T-cell (primary cell): Measurements from ENCODE around the gene TRIM14. TPM values are rescaled to one million over a fixed set of nuclear protein-coding genes. Genes with fewer than 3 reads are reported as not detected.

ENCODE experiments used
- ATAC-seq, 4 experiments: fragments of 200-7000 bp in 3 of 4; fragments of 150-1000 bp in 1 of 4; cut with Tn5 transposase; replicated peaks in 1 of 4; 1 replicate in 3 of 4; 2 replicates in 1 of 4; pipeline ENCODE4 v1.10.0; 2021; ENCODE audit warnings: moderate library complexity in 3 of 4, mild to moderate bottlenecking in 2 of 4, moderate number of reproducible peaks in 1 of 4
- CTCF ChIA-PET, 2 donors: fragments of 300-600 bp; sonication (Branson Sonifier 250); formaldehyde crosslinking; loops; one replicate each; lab custom pipeline; 2022; ENCODE audit warnings: antibody characterized with exemption in 2 of 2; lab: Charles Lee
- POLR2A ChIA-PET, 2 donors: fragments of 300-600 bp; sonication (Branson Sonifier 250); formaldehyde crosslinking; loops; one replicate each; lab custom pipeline; 2022; ENCODE audit warnings: antibody characterized with exemption in 2 of 2; lab: Charles Lee
- DNase-seq, 35 experiments: peaks; one replicate each; pipeline versions ENCODE4 v3.0.0 to v3.0.0-alpha.2; 2013 to 2023
- H3K27ac ChIP-seq: one replicate; pipeline ENCODE4 v1.5.1; 2013; ENCODE audit warnings: low read length
- H3K27me3 ChIP-seq, 2 experiments: replicated peaks in 1 of 2; 1 replicate in 1 of 2; 2 replicates in 1 of 2; pipeline versions ENCODE4 v1.6.1 to v1.7.0; 2013; ENCODE audit warnings: low read length in 1 of 2, mixed read lengths in 1 of 2; ENCODE audit not compliant: control insufficient read depth in 2 of 2, insufficient read depth in 2 of 2; ENCODE audit errors: extremely low read depth in 1 of 2
- H3K36me3 ChIP-seq, 2 donors: 1 replicate in 1 of 2; 2 replicates in 1 of 2; pipeline versions ENCODE4 v1.6.1 to v1.7.0; 2013; ENCODE audit warnings: low read length in 1 of 2; ENCODE audit not compliant: control insufficient read depth in 2 of 2, insufficient read depth in 1 of 2; ENCODE audit errors: extremely low read depth in 1 of 2
- H3K4me1 ChIP-seq, 2 experiments: 1 replicate in 1 of 2; 2 replicates in 1 of 2; pipeline versions ENCODE4 v1.6.1 to v1.7.0; 2013; ENCODE audit warnings: low read length in 2 of 2, mixed read lengths in 1 of 2; ENCODE audit not compliant: insufficient read depth in 2 of 2, control insufficient read depth in 1 of 2; ENCODE audit errors: extremely low read depth in 1 of 2
- H3K4me3 ChIP-seq, 2 donors: 1 replicate in 1 of 2; 2 replicates in 1 of 2; pipeline versions ENCODE4 v1.5.1 to v1.7.0; 2013; ENCODE audit warnings: mild to moderate bottlenecking in 2 of 2, low read length in 1 of 2, moderate library complexity in 1 of 2; ENCODE audit not compliant: control insufficient read depth in 1 of 2; ENCODE audit errors: extremely low read depth in 1 of 2
- H3K9me3 ChIP-seq: 2 replicates; pipeline ENCODE4 v1.7.0; 2013
- H3K27ac Mint-ChIP-seq, 2 donors: one replicate each; pipeline ENCODE4 v1.8.0; 2020 to 2021; ENCODE audit warnings: mild to moderate bottlenecking in 2 of 2, mixed read lengths in 2 of 2
- H3K27me3 Mint-ChIP-seq, 2 donors: one replicate each; pipeline ENCODE4 v1.8.0; 2021 to 2022; ENCODE audit warnings: mixed read lengths in 2 of 2
- H3K36me3 Mint-ChIP-seq: one replicate; pipeline ENCODE4 v1.8.0; 2021; ENCODE audit warnings: mixed read lengths
- H3K4me1 Mint-ChIP-seq, 3 donors: one replicate each; pipeline ENCODE4 v1.8.0; 2020 to 2022; ENCODE audit warnings: mixed read lengths in 3 of 3, mild to moderate bottlenecking in 1 of 3
- H3K4me3 Mint-ChIP-seq, 3 donors: one replicate each; pipeline ENCODE4 v1.8.0; 2020 to 2022; ENCODE audit warnings: mild to moderate bottlenecking in 3 of 3, mixed read lengths in 3 of 3, moderate library complexity in 3 of 3
- H3K9me3 Mint-ChIP-seq, 3 donors: one replicate each; pipeline ENCODE4 v1.8.0; 2020 to 2022; ENCODE audit warnings: mixed read lengths in 3 of 3
- WGBS: methylation state at CpG from one replicate; pipeline ENCODE4 v1.1.5; 2013; ENCODE audit warnings: missing lambda C conversion rate; ENCODE audit not compliant: insufficient coverage; 5-methylcytosine and 5-hydroxymethylcytosine counted together
- total RNA-seq, 35 experiments: library from RNA in 6 of 35; stranded (reverse) in 6 of 35; fragments of 120-200 nt in 1 of 35; gene quantifications; one replicate each; pipeline versions ENCODE4 v1.2.1 to v1.2.4 and lab custom pipeline; 2013 to 2026

TRIM14 gene
- total RNA-seq, 5 donors from 2014 or later (not counting 1 experiment from before 2014, with no cell fraction given): 75.7 to 98.9 (median 85.3) TPM

DNA sequence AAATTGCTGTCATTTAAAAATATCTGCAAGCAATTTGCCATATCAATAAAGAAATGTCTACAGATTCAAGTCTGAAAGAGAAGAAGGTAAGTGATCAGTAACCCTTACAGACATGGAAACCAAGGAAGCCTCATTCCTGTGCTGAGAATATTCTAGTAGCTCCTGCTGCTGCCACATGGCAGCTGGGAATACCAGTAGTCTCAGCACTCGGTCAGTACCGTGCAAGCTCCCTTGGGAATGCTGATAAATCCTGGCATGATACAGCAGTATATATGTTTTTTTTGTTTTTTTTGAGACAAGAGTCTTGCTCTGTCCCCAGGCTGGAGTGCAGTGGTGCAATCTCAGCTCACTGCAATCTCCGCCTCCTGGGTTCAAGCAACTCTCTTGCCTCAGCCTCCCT is 34.6 kb downstream of the TRIM14 start:
- Histone ChIP-seq H3K27ac (no peak overlapping the region), H3K4me1 (peaks cover 0 to 13% of the 10 kb centered on the region in 2 experiments), H3K9me3 (no peaks in the 10 kb centered on the region), H3K4me3 (no peak overlapping the region), H3K36me3 (peaks cover 3 to 72% of the 10 kb centered on the region in 2 donors), H3K27me3 (no peaks in the 10 kb centered on the region)
- 100% methylated on average over 2 of the region's 3 CpGs for WGBS
- Mint-ChIP-seq H3K36me3 (peaks cover 60% of the 10 kb centered on the region), H3K27me3 (no peaks in the 10 kb centered on the region), H3K4me3 (no peak overlapping the region), H3K9me3 (no peaks in the 10 kb centered on the region), H3K27ac (peak overlapping the region; percentile 57 to 71), H3K4me1 (peaks cover 46 to 59% (median 53%) of the 10 kb centered on the region in 3 donors)
- no peak for DNase-seq
- CTCF ChIA-PET: interaction anchor here in 1 of 2 donors (0.7 kb wide), 1 partner anchor 39 kb away, joined by 6 read pairs; no protein-coding TSS in a partner anchor
- POLR2A ChIA-PET: interaction anchor here (0.5 to 1.3 kb wide), 3 partner anchors 16 to 37 kb away, joined by 3 to 5 read pairs (median 3); no protein-coding TSS in a partner anchor
- no peak for ATAC-seq

DNA sequence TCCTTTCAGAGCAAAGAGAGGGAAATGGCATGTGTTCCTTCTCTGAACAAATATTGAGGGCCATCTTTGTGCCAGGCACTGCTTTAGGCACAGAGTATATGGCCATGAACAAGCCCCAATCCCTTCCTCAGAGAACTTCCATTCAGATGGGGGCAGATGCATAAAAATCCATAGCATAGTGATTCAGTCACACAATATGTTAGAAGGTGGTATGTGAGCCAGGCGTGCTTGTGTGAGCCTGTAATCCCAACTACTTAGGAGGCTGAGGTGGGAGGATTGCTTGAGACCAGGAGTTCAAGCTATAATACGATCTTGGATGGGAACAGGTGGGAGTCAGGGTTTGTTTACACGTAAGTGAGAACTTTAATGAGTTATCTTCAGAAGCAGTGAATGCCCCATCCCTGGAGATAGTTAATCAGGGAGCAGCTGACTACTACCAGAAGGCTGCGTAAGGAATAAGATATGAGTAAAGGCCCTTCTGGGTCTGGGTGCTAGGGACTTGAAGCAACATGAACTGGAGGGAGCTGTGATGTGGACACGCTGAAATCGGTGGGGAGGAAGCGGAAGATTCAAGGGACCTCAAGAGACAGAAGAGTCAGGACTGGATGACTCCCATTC is 35.3 kb downstream of the TRIM14 start:
- Histone ChIP-seq H3K9me3 (no peaks in the 10 kb centered on the region), H3K27me3 (no peaks in the 10 kb centered on the region), H3K27ac (no peak overlapping the region), H3K4me3 (no peak overlapping the region), H3K4me1 (peaks cover 0 to 13% of the 10 kb centered on the region in 2 experiments), H3K36me3 (peaks cover 3 to 70% of the 10 kb centered on the region in 2 donors)
- Mint-ChIP-seq H3K4me3 (no peak overlapping the region), H3K9me3 (no peaks in the 10 kb centered on the region), H3K27me3 (no peaks in the 10 kb centered on the region), H3K4me1 (peaks cover 42 to 57% (median 53%) of the 10 kb centered on the region in 3 donors), H3K36me3 (peaks cover 63% of the 10 kb centered on the region), H3K27ac (peak overlapping the region; percentile 88 to 91)
- WGBS: 91% methylated on average over 3 of the region's 7 CpGs
- POLR2A ChIA-PET: interaction anchor here in 1 of 2 donors (1.3 kb wide), 1 partner anchor 18 kb away, joined by 5 read pairs; no protein-coding TSS in a partner anchor
- ATAC-seq (no peak), DNase-seq (no peak)
- CTCF ChIA-PET: no interaction called here

DNA sequence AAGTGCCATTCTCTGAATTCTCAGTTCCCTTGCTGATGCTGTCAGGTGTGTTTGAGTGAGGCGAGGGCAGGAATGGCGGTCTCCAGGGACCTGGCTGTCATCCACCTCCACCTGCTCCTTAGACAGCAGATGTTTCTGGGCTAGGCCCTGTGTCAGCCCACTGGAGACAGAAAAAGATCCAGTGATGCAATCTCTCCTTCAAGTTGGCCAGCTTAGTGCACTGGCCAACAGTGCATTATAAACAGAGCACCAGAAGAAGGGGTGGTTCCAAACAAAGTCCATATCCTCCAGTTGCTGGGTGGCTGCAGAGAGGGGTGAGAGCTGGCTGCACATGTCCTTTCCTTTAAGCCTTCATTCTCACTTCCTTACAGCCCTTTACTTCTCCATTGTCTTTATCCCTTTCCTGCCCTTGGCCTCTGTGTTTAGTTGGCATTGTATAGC is 35.9 kb downstream of the TRIM14 start:
- Histone ChIP-seq H3K27ac (no peak overlapping the region), H3K36me3 (peaks cover 3 to 70% of the 10 kb centered on the region in 2 donors), H3K4me3 (no peak overlapping the region), H3K4me1 (peaks cover 0 to 13% of the 10 kb centered on the region in 2 experiments), H3K27me3 (no peaks in the 10 kb centered on the region), H3K9me3 (no peaks in the 10 kb centered on the region)
- ChIA-PET CTCF (no interaction called here), POLR2A (no interaction called here)
- 100% methylated on average over 2 of the region's 2 CpGs for WGBS
- Mint-ChIP-seq H3K9me3 (no peaks in the 10 kb centered on the region), H3K27ac (peak overlapping the region; percentile 88 to 91), H3K4me1 (peaks cover 39 to 56% (median 55%) of the 10 kb centered on the region in 3 donors), H3K36me3 (peaks cover 61% of the 10 kb centered on the region), H3K27me3 (no peaks in the 10 kb centered on the region), H3K4me3 (no peak overlapping the region)
- DNase-seq (no peak), ATAC-seq (no peak)

DNA sequence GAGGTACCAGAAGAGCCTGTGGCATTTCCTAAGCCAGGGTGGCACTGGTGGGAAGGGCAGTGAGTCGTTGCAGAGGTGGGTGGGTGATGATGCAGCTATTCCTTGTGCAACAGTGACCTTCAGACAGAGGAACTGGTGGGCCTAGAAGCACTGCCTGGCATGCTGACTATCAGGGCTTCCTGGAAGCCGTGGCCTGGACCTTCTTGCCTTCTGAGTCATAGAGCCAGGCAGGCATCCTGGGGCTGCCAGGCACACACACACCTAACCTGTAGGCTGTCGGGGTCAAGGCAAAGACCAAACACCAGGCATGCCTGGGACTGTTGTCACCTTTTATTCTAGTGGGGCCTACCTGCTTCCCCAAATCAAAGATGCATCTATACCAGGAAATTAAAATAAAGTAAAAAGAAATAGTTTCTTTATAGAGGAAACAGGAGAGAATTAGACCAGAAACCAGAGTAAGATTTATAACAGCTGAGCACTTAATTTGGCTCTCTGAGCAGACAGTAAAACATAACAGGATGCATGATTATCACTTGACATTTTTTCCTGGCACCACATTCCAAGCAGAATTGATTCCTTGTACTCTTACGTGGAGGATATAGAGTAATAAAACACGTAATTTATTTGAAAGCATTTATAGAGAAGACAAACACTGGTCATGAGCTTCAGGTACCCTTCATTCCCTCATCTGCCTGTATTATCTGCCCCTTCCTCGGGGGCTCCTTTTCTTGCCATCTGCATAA is 37.4 kb downstream of the TRIM14 start:
- Mint-ChIP-seq H3K4me3 (no peak overlapping the region), H3K4me1 (peaks cover 42 to 62% (median 59%) of the 10 kb centered on the region in 3 donors), H3K27me3 (no peaks in the 10 kb centered on the region), H3K27ac (peak overlapping the region; percentile 88 to 91), H3K36me3 (peaks cover 63% of the 10 kb centered on the region), H3K9me3 (no peaks in the 10 kb centered on the region)
- ChIA-PET CTCF (no interaction called here), POLR2A (interaction anchor here in 1 of 2 donors (0.6 kb wide), 1 partner anchor 10 kb away, joined by 3 read pairs; no protein-coding TSS in a partner anchor)
- H3K27ac ChIP-seq: peak overlapping the region; percentile 4
- no peak overlapping the region for H3K4me3 ChIP-seq
- H3K9me3 ChIP-seq: no peaks in the 10 kb centered on the region
- H3K4me1 ChIP-seq: peaks cover under 1 to 14% of the 10 kb centered on the region in 2 experiments
- DNase-seq (peak in 1 of 35 experiments; percentile 16), ATAC-seq (peak; percentile 19 to 85 (median 80))
- no peaks in the 10 kb centered on the region for H3K27me3 ChIP-seq
- WGBS: 34% methylated on average over 3 of the region's 6 CpGs
- H3K36me3 ChIP-seq: peaks cover 3 to 69% of the 10 kb centered on the region in 2 donors

DNA sequence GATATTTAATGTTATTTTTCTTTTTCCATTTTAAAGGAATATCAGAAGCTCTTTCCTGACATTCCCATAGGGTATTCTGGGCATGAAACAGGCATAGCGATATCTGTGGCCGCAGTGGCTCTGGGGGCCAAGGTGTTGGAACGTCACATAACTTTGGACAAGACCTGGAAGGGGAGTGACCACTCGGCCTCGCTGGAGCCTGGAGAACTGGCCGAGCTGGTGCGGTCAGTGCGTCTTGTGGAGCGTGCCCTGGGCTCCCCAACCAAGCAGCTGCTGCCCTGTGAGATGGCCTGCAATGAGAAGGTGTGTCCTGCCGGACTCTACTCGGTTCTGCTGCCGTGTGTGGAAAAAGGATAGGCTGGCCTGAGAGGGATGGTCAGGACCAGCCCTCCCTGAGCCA is 38.2 kb downstream of the TRIM14 start:
- 99% methylated on average over 12 of the region's 12 CpGs for WGBS
- DNase-seq (no peak), ATAC-seq (no peak)
- H3K4me1 ChIP-seq: peaks cover 5 to 22% of the 10 kb centered on the region in 2 experiments
- peaks cover 46 to 64% (median 60%) of the 10 kb centered on the region in 3 donors for H3K4me1 Mint-ChIP-seq
- H3K27me3 ChIP-seq: no peaks in the 10 kb centered on the region
- no peak overlapping the region for H3K4me3 Mint-ChIP-seq
- H3K9me3 ChIP-seq: no peaks in the 10 kb centered on the region
- no peaks in the 10 kb centered on the region for H3K9me3 Mint-ChIP-seq
- H3K4me3 ChIP-seq: no peak overlapping the region
- H3K36me3 Mint-ChIP-seq: peaks cover 55% of the 10 kb centered on the region
- ChIA-PET CTCF (interaction anchor here in 1 of 2 donors (0.6 kb wide), 1 partner anchor 43 kb away, joined by 3 read pairs; no protein-coding TSS in a partner anchor), POLR2A (interaction anchor here (0.6 kb wide), 2 partner anchors 11 to 164 kb away, joined by 3 read pairs; no protein-coding TSS in a partner anchor)
- peaks cover 3 to 61% of the 10 kb centered on the region in 2 donors for H3K36me3 ChIP-seq
- no peak overlapping the region for H3K27ac ChIP-seq
- no peaks in the 10 kb centered on the region for H3K27me3 Mint-ChIP-seq
- peak overlapping the region; percentile 88 to 91 for H3K27ac Mint-ChIP-seq

DNA sequence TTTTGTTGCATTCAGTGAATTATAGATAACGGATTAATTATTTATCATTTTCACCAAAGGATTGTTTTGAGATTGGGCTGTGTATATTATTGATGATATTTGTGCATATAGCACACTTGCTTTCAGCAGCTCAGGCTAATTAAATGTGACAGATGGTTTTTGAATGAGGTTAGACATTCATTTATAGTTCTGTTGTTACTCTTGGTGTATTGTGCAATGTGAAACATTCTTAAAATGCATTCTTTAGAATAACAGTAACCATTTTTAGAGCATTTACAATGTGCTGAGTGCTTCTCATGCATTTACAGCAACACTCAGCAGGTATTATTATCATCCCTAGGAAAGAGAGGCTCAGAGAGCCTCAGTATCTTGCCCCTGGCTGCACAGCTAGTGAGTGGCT is 38.7 kb downstream of the TRIM14 start:
- ATAC-seq: no peak
- Histone ChIP-seq H3K9me3 (no peaks in the 10 kb centered on the region), H3K4me3 (no peak overlapping the region), H3K36me3 (peaks cover 3 to 57% of the 10 kb centered on the region in 2 donors), H3K27ac (no peak overlapping the region), H3K4me1 (peaks cover 7 to 24% of the 10 kb centered on the region in 2 experiments), H3K27me3 (no peaks in the 10 kb centered on the region)
- CTCF ChIA-PET: no interaction called here
- Mint-ChIP-seq H3K36me3 (peaks cover 50% of the 10 kb centered on the region), H3K27ac (peak overlapping the region; percentile 49 to 91), H3K4me3 (no peak overlapping the region), H3K27me3 (no peaks in the 10 kb centered on the region), H3K9me3 (no peaks in the 10 kb centered on the region), H3K4me1 (peaks cover 50 to 65% (median 62%) of the 10 kb centered on the region in 3 donors)
- POLR2A ChIA-PET: interaction anchor here in 1 of 2 donors (0.6 kb wide), 1 partner anchor 164 kb away, joined by 3 read pairs; no protein-coding TSS in a partner anchor
- no peak for DNase-seq
- WGBS: no CpG with 5 or more reads among the region's 1 CpG
